GM21528 (cell line): ENCODE data around the gene FOXR1.
"Not testable (repeated sequence)": the region's sequence is repeated elsewhere in the genome, so short reads cannot be mapped to it uniquely, and the experiment has no call there.

Experiments
- ATAC-seq: cut with Tn5 transposase; IDR thresholded peaks from one replicate; pipeline ENCODE4 v1.9.1; 2021; ENCODE audit warnings: mild to moderate bottlenecking, moderate library complexity; ENCODE audit not compliant: unreplicated experiment, low FRiP score

FOXR1 gene

DNA sequence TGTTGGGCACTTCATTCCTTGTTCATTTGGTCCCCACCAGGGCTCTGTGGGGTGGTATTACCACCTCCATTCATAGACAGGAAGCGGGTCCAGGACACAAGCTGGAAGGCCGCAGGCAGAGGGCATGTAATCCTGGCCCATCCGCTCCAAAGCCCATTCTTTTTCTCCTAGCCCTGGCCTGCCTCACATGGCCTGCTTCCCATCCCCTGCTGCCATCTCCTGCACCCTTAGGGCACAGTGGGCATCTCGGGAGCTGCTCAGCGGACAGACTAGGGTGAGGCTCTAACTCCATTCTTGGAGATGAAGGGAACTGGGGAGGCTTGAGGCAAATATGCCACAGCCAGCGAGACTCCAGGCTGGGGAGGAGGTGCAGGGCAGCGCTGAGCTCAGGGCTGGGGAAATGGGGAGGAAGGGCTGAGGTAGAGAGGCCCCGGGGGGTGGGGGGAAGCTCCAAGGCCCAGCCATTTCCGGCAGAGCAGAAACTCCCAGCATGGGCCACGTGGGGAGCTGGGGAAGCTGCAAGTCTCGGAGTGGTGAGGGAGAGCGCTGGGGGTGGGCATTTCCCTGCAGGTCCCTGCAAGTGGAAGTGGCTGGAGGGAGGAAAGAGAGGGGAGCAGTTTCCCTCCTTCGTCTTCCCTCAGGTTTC, 31.5 kb upstream of the FOXR1 start:
- ATAC-seq: no peak

DNA sequence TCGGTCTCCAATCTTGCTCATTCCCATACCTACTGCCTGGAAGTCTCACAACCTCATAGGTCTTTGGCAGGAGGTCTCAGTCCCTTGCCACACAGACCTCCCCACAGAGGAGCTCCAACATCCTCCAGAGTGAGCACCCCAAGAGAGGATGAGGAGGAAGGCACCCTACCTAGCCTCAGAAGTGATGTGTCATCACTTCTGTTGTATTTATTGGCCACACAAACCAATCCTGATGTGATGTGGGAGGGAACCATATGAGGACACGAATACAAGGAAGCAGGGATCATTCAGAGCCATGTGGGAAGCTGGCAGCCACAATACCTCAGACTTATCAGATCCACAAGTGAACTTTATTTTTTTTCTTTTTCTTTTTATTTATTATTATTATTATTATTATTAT, 24.5 kb upstream of the FOXR1 start:
- ATAC-seq: no peak

DNA sequence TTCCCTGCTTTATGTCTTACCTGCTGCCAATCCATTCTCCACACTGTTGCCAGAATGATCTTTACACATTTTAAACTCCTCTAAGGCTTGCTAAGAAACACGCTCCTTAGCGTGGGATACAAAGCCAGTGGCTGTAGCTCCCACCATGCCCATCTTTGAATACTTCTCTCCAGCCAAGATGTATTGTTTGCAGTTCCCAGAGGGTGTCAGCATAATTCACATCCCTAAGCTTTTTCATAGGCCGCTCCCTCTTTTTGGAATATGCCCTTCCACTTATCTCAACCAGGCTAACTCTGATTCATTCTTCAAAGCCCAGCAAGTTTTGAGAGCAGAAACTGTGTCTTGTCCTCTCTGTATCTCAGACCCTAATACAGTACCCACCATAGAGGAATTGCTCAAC, 23.6 kb upstream of the FOXR1 start:
- ATAC-seq: no peak

DNA sequence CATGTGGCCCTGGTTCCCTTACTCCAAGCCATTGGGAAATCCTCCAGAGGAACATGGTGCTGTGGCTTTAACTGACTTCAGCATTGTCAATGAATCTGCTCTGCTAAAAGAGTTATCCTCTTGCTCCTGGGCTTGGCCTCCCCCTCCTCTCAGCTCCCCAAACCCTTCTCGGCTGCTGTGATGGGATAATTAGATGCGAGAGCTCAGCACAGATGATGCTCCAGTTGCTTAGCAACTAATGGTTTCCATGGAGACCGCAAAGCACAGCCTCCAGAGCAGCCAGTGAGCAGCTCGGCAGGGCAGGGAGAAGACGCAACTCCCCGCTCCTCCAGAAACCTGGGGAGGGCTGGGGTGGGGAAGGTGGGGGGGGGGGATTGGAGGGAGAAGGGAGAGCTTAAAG, 18.3 kb upstream of the FOXR1 start:
- no peak for ATAC-seq

GRCh38 chr11:118953976-118954375, 17.6 kb upstream of the FOXR1 start:
- not testable (repeated sequence) for ATAC-seq

- ATAC-seq: peak; percentile 73
Measured at GRCh38 chr11:118956094-118956846, 15.3 kb upstream of the FOXR1 start, which contains the start of gene UPK2. UPK2 (plus strand) TSS chr11:118956298; CDS start chr11:118956351, 53 bp downstream.

DNA sequence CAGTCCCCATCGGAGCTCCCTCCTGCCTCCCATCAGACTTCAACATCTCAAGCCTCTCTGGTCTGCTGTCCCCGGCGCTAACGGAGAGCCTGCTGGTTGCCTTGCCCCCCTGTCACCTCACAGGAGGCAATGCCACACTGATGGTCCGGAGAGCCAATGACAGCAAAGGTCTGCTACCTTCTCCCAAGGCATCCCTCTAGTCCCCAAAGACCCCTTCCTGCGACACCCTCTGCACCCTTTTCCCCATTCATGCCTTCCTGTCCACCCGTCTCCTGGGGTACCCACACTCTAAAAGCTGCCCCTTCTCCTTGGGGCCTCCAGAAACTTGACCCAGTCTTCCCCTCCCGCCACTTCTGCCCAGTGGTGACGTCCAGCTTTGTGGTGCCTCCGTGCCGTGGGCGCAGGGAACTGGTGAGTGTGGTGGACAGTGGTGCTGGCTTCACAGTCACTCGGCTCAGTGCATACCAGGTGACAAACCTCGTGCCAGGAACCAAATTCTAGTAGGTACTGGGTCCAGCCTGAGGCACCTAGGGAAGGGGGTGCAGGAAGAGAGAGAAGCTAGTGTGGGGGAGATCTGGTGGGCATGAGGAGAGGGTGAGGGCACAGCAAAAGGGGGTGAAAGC, 14.6 kb upstream of the FOXR1 start:
- ATAC-seq: no peak

DNA sequence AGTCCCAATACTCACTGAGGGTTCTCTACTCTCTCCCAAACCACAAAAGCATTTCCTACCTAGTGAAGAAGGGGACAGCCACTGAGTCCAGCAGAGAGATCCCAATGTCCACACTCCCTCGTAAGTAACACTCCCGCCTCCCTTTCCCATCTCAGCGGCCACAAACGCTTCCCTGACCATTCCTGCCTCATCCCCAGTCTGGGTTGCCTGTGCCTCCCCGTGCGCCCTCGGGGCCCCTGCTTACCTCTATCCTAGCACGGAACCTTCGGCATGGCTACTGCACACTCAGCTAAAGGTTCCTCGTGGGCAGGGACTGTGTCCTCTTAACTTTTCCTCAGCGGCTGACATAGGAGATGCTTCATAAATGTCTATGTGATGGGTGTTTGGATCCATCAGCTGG, 14.0 kb upstream of the FOXR1 start:
- ATAC-seq: no peak

DNA sequence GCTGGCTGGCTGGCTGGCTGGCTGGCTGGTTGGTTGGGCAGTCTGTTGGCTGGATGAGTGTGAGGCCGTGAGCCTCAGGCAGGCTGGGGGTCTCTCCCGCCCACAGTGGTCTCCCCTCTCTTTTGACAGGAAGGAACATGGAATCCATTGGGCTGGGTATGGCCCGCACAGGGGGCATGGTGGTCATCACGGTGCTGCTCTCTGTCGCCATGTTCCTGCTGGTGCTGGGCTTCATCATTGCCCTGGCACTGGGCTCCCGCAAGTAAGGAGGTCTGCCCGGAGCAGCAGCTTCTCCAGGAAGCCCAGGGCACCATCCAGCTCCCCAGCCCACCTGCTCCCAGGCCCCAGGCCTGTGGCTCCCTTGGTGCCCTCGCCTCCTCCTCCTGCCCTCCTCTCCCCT, 13.6 kb upstream of the FOXR1 start:
- ATAC-seq: no peak

DNA sequence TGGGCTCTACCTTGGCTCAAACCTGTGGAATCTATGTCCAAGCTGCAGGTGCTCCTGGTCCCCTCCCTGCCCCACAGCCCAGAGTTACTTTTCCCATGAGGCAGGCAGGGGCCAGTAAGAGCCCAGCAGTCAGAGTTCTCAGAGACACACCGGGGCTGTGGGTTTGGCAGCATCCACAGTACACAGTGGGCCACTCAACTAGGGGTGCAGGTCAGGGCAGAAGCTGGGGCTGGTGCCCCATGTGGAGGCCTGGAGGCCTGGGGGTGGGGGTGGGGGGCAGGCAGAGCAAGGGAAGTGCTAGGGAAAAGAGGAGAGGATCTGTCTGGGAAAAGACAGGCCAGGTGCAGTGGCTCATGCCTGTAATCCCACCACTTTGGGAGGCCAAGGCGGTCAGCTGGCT, 13.0 kb upstream of the FOXR1 start:
- ATAC-seq: no peak

- ATAC-seq: no peak
Measured at GRCh38 chr11:118961189-118961588, 10.4 kb upstream of the FOXR1 start.

DNA sequence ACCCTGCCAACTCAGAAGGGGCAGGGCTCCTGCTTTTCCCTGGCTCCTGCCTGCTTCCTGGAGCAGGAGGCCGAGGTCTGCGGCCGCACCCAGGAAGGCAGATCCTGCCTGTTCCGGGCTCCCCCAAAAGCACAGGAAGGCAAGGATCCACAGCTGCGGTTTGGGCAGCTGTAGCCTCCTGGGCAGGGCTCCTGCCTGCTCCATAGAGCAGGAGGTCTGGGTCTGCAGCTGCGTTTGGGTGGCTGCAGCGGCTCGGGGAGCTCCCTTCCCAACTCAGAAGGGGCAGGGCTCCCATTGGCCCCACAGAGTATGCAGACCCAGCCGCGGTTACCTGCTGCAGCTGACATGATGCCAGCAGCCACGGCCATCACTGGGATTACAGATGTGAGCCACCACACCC, 10.0 kb upstream of the FOXR1 start:
- no peak for ATAC-seq

DNA sequence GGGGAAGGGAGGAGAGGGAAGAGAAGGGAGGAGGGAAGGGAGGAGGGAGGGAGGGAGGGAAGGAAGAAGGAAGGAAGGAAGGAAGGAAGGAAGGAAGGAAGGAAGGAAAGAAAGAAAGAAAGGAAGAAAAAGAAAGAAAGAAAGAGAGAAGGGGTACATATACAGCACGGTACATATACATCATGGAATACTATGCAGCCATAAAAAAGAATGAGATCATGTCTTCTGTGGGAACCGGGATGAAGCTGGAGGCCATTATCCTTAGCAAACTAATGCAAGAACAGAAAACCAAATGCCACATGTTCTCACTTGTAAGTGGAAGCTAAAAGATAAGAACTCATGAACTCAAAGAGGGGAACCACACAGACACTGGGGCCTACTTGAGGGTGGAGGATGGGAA, 2.1 kb upstream of the FOXR1 start:
- not testable (repeated sequence) for ATAC-seq

DNA sequence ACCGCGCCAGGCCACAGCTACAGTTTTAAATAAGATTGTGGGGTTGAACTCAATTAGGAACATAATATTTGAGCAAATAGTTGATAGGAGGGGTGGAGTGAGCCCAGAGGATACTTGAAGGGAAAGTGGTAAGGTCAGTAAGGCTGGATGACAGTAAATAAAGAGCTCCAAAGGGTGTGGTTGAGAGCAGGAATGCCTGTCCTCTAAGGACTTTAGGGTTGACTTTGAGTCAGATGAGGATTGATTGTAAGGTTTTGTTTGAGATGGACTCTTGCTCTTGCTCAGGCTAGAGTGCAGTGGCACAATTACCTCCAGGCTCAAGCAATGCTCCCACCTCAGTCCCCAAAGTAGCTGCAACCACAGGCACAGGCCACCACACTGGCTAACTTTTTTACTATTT, 2.4 kb downstream of the FOXR1 start:
- no peak for ATAC-seq

- no peak for ATAC-seq
Measured at GRCh38 chr11:118975771-118976709, 4.5 kb downstream of the FOXR1 start.

DNA sequence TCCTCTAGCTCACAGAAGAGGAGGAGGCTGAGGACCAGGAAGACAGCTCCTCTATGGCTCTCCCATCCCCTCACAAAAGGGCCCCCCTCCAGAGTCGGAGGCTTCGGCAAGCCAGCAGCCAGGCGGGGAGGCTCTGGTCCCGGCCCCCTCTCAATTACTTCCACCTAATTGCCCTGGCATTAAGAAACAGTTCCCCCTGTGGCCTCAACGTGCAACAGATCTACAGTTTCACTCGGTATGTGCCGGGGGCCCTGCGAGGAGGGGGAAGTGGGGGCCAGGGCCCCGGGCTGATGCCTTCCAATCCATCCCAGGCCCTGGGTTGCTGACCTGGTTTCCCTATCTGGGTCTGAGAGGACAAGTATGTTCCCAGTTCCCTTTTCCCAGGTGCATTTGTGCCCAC, 7.9 kb downstream of the FOXR1 start:
- ATAC-seq: no peak

GRCh38 chr11:118980191-118980881, 8.8 kb downstream of the FOXR1 start:
- ATAC-seq: no peak

DNA sequence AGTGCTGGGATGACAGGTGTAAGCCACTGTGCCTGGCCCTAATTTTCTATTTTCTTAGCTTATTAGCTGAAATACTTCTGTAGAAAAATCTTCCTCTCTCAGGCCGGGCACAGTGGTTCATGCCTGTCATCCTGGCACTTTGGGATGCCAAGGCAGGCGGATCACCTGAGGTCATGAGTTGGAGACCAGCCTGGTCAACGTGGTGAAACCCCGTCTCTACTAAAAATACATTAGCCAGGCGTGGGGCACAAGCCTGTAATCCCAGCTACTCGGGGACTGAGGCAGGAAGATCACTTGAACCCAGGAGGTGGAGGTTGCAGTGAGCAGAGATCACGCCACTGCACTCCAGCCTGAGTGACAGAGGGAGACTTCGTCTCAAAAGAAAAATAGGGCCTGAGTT, 12.8 kb downstream of the FOXR1 start:
- not testable (repeated sequence) for ATAC-seq

DNA sequence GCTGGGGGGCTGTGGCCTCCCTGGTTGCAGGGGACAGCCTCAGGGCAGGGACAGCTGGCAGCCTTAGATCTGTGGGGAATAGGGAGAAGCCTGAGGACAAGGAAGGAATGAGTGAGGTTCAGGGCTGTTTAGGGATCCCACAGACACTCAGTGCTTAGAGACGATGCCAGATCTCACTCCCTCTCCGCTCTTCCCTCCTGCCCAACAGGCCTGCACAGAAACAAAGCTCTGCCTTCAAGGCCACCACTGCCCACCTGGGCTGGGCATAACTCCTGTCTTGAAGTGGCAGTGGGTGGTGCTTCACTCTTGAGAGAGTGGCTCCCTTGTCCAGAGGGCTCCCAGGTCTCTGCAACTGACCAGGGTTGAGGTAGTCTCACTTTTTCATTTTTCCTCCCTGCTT, 13.3 kb downstream of the FOXR1 start:
- no peak for ATAC-seq

GRCh38 chr11:118988280-118988679, 16.7 kb downstream of the FOXR1 start:
- ATAC-seq: no peak
